CD4-positive, alpha-beta T cell (primary cell): ENCODE data around the gene RHOF. TPM values are rescaled to one million over a fixed set of nuclear protein-coding genes. Genes with fewer than 3 reads are reported as not detected.

Experiments used
- ATAC-seq: fragments of 200-7000 bp; cut with Tn5 transposase; one replicate; pipeline ENCODE4 v1.10.0; 2022; ENCODE audit warnings: mild to moderate bottlenecking; ENCODE audit not compliant: poor library complexity
- CTCF ChIA-PET: fragments of 350-600 bp; sonication (Branson Sonifier 250); formaldehyde crosslinking; loops from one replicate; lab custom pipeline; 2021; ENCODE audit warnings: antibody characterized with exemption, inconsistent platforms; lab: Charles Lee
- POLR2A ChIA-PET: fragments of 350-600 bp; sonication (Branson Sonifier 250); formaldehyde crosslinking; loops from one replicate; lab custom pipeline; 2021; ENCODE audit warnings: antibody characterized with exemption, inconsistent platforms; lab: Charles Lee
- DNase-seq, 14 experiments: peaks; one replicate each; pipeline ENCODE4 v3.0.0-alpha.2; 2013 to 2020; ENCODE audit warnings: mixed read lengths in 2 of 14
- H3K27ac ChIP-seq, 2 donors: one replicate each; pipeline versions ENCODE4 v1.5.1 to v1.7.0; 2013; ENCODE audit warnings: low read length in 2 of 2, low read depth in 1 of 2, mild to moderate bottlenecking in 1 of 2
- H3K27me3 ChIP-seq, 2 experiments: 1 replicate in 1 of 2; 2 replicates in 1 of 2; pipeline versions ENCODE4 v1.6.1 to v1.7.0; 2013; ENCODE audit warnings: low read length in 2 of 2, control low read depth in 1 of 2, mild to moderate bottlenecking in 1 of 2, moderate library complexity in 1 of 2; ENCODE audit not compliant: insufficient read depth in 2 of 2, control insufficient read depth in 1 of 2
- H3K36me3 ChIP-seq: one replicate; pipeline ENCODE4 v1.6.1; 2013; ENCODE audit warnings: low read length, control low read depth; ENCODE audit not compliant: insufficient read depth
- H3K4me1 ChIP-seq: one replicate; pipeline ENCODE4 v1.6.1; 2013; ENCODE audit warnings: low read length, control low read depth; ENCODE audit not compliant: insufficient read depth
- H3K4me3 ChIP-seq: one replicate; pipeline ENCODE4 v1.5.1; 2013; ENCODE audit warnings: mild to moderate bottlenecking, low read length, moderate library complexity
- H3K9me3 ChIP-seq, 2 experiments: 1 replicate in 1 of 2; 2 replicates in 1 of 2; pipeline versions ENCODE4 v1.6.1 to v1.7.0; 2013; ENCODE audit warnings: low read length in 2 of 2, mild to moderate bottlenecking in 2 of 2, control low read depth in 1 of 2, moderate library complexity in 1 of 2; ENCODE audit not compliant: control insufficient read depth in 1 of 2, insufficient read depth in 1 of 2
- H3K27ac Mint-ChIP-seq: one replicate; pipeline ENCODE4 v1.8.0; 2020; ENCODE audit warnings: mixed read lengths
- H3K27me3 Mint-ChIP-seq: one replicate; pipeline ENCODE4 v1.8.0; 2021; ENCODE audit warnings: mixed read lengths
- H3K36me3 Mint-ChIP-seq: one replicate; pipeline ENCODE4 v1.8.0; 2021; ENCODE audit warnings: low read depth, mixed read lengths
- H3K4me1 Mint-ChIP-seq: one replicate; pipeline ENCODE4 v1.8.0; 2021; ENCODE audit warnings: low read depth, mixed read lengths
- H3K4me3 Mint-ChIP-seq: one replicate; pipeline ENCODE4 v1.8.0; 2020; ENCODE audit warnings: mild to moderate bottlenecking, mixed read lengths
- H3K9me3 Mint-ChIP-seq: one replicate; pipeline ENCODE4 v1.8.0; 2020; ENCODE audit warnings: mixed read lengths
- CTCF ChIP-seq: fragments of 200-600 bp; IDR thresholded peaks from one replicate; pipeline ENCODE4 v1.8.0; 2022; ENCODE audit warnings: antibody characterized with exemption, mild to moderate bottlenecking
- intact Hi-C, 2 experiments: fragments of 100-400 bp; cut with DNase I in 1 of 2; cut with micrococcal nuclease in 1 of 2; formaldehyde crosslinking; loops; one replicate each; pipeline versions ENCODE4 v1.15.1 to v1.9.0; 2023 to 2025; cut with DNase I, micrococcal nuclease
- total RNA-seq, 174 experiments: library from RNA in 2 of 174; stranded (reverse) in 2 of 174; gene quantifications; one replicate each; pipeline ENCODE4 v1.2.3 and lab custom pipeline; 2021 to 2026

RHOF gene
- total RNA-seq, 2 experiments from 2014 or later, result 155 to 164 TPM

- no peaks in the 10 kb centered on the region for H3K27me3 ChIP-seq
- ChIA-PET CTCF (interaction anchor here (0.8 to 16.5 kb wide), 4 partner anchors 6 to 90 kb away, joined by 3 to 746 read pairs (median 376); partner anchors contain the start of genes PSMD9, RHOF and SETD1B), POLR2A (interaction anchor here (0.6 to 34.6 kb wide), 28 partner anchors 1 to 1601 kb away, joined by 3 to 1869 read pairs (median 5); partner anchors contain the start of genes CAMKK2, CFAP251, DIABLO and KDM2B)
- peak overlapping the region; percentile 96 to 97 for H3K27ac ChIP-seq
- ATAC-seq, result peak; percentile 36
- intact Hi-C loops, result loop anchor here in 1 of 2 experiments (1.0 to 2.0 kb wide), 2 partner anchors 8 to 15 kb away; no protein-coding TSS in a partner anchor
- peak; percentile 50 to 85 (median 63) for DNase-seq
- H3K9me3 ChIP-seq, result no peaks in the 10 kb centered on the region
- Mint-ChIP-seq H3K9me3 (no peaks in the 10 kb centered on the region), H3K27ac (peak overlapping the region; percentile 98), H3K27me3 (no peaks in the 10 kb centered on the region), H3K4me3 (peak overlapping the region; percentile 99), H3K36me3 (peaks cover 60% of the 10 kb centered on the region), H3K4me1 (peaks cover 42% of the 10 kb centered on the region)
- H3K36me3 ChIP-seq, result peaks cover 30% of the 10 kb centered on the region
- TF ChIP-seq CTCF, result no peak
- peak overlapping the region; percentile 100 for H3K4me3 ChIP-seq
- peaks cover 50% of the 10 kb centered on the region for H3K4me1 ChIP-seq
Observed at GRCh38 chr12:121801595-121802484, 8.4 kb upstream of the RHOF start.

- Histone ChIP-seq H3K27ac (peak overlapping the region; percentile 96 to 97), H3K4me1 (peaks cover 48% of the 10 kb centered on the region), H3K36me3 (peaks cover 30% of the 10 kb centered on the region), H3K9me3 (no peaks in the 10 kb centered on the region), H3K27me3 (no peaks in the 10 kb centered on the region), H3K4me3 (peak overlapping the region; percentile 100)
- Mint-ChIP-seq H3K27ac (peak overlapping the region; percentile 98), H3K36me3 (peaks cover 60% of the 10 kb centered on the region), H3K4me1 (peaks cover 37% of the 10 kb centered on the region), H3K9me3 (no peaks in the 10 kb centered on the region), H3K27me3 (no peaks in the 10 kb centered on the region), H3K4me3 (peak overlapping the region; percentile 99)
- intact Hi-C loops, result no loop called here
- ATAC-seq (peak; percentile 10), DNase-seq (peak; percentile 62 to 87 (median 74))
- POLR2A ChIA-PET, result interaction anchor here (0.6 to 34.6 kb wide), 24 partner anchors 2 to 1600 kb away, joined by 3 to 1869 read pairs (median 6); partner anchors contain the start of genes CAMKK2, CFAP251, DIABLO and KDM2B
- CTCF ChIA-PET, result interaction anchor here (14.7 to 16.5 kb wide), 2 partner anchors 5 to 9 kb away, joined by 746 read pairs; partner anchors contain the start of genes RHOF and SETD1B
- TF ChIP-seq CTCF, result no peak
Observed at GRCh38 chr12:121800694-121801594, 7.5 kb upstream of the RHOF start.
